Activated T-helper 1 cell treated with Interleukin-2 at 50 U/mL for 16 hours (primary cell): ENCODE measurements around the gene ESF1.
"Not testable (repeated sequence)": the region's sequence is repeated elsewhere in the genome, so short reads cannot be mapped to it uniquely, and the experiment has no call there.

ENCODE experiments used
- DNase-seq: peaks from one replicate; pipeline ENCODE4 v3.0.0-alpha.2; 2020; ENCODE audit warnings: low read depth

Gene ESF1

DNA sequence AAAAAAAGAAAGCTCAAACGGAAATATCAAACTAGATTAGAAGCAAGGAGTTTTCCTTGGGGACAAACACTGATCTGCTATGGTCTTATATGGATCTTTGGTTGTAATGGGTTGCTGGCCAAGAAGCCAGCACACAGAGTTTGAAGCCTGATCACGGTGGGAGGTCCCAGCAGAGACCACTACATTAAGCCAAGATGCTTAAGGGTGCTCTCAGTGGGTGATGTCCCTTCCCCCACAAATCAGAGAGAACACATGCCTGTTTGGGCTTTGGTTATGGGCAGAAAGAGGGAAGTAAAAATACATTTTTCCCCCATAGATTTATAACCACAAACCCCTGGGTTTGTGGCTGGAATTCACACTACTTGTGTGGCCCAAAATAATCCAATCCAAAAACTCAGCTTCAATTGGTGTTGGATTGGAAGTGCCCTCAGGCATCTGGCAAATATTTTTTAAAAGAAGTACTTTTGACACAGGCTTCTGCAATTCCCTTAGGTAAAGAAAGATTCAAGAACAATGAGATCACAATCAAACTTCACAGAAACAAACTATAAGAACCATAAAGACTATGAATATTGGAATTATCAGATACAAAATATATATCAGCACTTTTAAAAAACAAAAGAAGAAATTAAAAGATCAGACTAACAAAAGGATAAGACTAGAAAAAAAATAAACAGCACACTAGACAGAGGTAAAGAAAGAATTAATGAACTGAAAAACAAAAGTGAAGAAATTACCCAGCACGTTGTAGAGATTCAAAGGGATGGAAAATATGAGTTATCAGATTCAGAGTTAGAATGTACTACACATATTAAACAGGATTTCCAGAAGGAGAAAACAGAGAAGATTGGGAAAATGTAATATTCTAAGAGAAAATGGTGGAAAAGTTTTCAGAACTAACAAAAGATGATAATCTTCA, 44.7 kb downstream of the ESF1 start:
- no peak for DNase-seq

DNA sequence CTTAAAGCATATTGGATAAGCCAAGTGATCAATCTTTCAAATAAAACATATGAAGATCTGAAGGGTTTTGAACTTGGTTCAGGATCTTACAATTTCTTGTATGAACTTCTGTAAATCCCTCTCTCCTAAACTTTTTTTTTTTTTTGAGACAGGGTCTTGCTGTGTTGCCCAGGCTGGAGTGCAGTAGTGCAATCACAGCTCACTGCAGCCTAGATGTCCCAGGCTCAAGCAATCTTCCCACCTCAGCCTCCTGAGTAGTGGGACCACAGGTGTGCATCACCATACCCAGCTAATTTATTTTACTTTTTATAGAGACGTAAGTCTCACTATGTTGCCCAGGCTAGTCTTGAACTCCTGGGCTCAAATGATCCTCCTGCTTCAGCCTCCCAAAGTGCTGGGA, 46.5 kb downstream of the ESF1 start:
- not testable (repeated sequence) for DNase-seq

DNA sequence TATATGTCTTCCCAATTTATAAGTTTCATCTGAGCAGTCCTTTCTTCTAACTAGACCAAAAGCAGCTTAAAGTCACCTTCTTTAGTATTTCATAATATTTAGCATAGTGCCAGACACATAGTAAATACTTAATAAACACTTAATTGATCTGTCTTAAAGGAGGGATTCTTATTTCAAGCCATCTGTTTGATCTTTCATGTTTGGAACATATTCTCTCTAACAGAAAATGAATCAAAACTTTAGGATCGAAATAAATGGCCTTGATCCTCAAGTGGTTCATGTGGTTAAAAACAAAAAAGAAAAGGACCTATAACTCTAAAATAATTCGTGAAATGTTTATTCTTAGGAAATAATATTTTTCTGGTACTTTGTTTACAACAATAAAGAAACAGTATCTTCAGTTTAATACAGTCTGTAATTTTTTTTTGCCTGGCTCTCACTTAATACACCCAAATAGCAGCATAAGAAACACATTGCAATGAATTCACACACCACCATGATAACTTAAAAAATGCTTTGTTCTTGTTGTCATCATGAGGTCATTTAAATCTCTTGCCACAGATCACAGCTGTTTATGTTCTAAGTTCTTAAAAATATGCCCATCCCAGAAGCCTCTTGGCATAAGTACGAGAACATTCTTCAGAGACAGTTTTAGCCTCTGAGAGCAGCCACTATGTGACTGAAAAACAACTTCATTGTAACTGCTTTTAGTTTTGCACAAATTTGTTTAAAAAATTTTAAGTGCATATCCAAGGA, 48.1 kb downstream of the ESF1 start:
- no peak for DNase-seq

DNA sequence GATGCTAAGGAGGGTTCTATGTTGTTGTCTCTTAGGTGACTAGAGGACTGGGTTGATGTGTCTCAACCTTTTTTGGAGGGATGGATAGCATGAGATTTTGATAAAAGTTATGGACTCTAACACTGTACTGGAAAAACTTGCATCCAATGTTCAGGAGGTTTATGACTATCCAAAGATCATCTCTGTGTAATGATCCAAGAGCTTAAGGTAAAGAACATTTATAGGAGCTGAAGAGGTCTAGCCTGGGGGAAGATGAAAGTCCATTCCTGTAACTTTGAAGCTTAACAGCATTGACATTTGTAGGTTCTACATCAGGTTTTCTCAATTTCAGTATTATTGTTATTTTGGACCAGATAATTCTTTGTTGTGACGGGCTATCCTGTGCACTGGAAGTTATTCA, 48.9 kb downstream of the ESF1 start:
- no peak for DNase-seq

DNA sequence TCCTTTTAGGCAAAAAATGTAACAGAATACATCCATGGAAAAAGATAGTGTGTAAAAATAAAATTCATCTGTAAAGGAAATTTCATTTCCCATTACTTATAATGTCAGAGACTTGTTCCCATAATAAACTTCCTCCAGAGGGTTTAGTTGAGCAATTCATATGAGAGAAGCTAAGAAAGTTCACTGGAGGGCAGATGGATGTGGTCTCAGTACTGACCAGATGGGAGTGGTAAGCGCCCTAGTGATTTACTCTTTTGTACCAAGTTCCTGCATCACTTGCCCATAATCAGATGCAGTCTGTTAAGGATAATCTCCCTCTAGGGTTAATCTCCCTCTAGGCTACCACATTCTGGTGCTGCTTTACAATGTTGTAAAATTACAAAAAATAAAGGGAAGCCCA, 61.7 kb downstream of the ESF1 start:
- no peak for DNase-seq

DNA sequence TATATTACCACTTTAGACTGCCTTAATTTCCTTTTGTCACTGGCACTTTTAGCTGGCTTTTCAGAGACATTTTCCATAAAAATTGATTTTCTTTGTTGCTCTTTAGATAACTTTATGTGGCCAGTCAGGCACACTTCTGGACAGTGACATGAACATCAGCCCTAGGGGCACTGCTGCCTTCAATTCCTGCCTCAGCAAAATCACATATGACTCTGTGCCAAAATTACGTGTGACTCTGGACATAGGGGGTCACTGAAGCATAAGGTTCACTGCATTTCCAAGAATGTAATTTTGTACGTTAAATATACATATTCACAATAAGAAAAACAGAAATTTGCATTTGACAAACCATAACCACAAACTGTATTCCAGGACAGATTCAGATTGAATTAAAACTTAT, 66.5 kb downstream of the ESF1 start:
- DNase-seq, result no peak

DNA sequence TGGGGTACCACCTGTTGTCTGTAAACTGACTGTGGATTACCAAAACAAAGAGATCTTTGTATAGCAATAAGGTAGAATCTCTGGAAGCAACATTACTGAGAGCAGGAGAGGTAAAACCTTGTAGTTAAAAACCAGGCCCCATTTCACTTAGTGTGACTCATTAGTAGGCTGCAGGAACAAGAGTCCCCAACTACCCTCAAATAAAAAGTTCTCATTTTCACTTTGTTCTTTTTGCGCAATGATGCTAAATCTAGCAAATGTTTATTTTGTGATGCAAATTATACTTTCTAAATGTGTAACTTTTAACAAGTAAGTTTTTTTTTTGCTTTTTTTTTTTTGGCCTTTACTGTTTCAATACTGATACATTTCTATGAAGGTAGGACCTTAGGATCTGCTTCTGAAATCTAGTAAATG, 67.1 kb downstream of the ESF1 start:
- DNase-seq, result no peak

DNA sequence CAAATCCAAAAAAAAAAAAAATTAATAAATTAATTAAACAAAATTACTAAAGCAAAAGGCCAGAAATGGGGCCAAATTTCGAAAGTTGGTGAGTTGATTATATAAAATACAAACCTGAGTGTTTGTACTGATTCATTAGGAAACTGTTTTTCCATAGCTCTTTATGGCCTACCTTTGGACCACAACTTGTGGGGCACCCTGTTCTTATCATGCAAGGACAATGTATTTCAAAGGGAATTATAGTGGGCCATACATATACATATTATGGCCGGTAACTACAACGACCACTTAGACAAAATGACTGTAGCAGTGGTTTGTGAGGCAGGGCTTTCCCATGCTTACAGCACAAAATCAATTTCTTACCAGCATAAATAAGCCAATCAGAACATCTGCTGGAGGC, 69.5 kb downstream of the ESF1 start:
- no peak for DNase-seq

DNA sequence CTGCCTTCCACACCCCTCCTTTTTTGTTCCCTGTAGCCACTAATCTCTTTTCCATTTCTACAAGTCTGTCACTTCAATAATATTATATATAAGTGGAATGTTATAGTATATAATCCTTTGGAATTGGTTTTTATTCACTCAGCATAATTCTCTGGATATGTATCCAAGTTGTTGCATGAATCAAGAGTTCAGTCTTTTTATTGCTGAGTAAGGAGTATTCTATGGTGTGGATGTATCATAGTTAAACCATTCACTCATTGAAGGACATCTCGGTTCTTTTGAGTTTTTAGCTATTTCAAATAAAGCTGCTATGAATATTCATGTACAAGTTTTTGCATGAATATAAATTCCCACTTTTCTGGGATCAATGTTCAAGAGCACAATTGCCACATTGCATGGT, 76.5 kb downstream of the ESF1 start:
- DNase-seq, result no peak

DNA sequence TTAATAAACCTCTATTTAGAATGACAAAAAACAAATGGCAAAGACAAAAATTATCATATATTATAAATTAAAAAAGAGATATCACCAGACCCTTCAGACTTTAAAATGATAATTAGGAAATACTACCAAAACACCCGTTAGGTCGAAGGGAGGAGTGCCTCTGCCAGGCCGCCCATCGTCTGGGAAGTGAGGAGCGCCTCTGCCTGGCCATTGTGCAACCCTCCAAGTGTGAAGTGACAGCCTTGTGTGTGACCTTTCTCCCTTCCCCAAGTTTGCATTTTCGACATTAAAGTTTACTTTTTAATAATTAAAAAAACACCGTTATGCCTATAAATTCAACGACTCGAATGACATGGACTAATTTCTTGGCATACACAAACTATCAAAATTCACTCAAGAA, 81.5 kb downstream of the ESF1 start:
- DNase-seq, result no peak

DNA sequence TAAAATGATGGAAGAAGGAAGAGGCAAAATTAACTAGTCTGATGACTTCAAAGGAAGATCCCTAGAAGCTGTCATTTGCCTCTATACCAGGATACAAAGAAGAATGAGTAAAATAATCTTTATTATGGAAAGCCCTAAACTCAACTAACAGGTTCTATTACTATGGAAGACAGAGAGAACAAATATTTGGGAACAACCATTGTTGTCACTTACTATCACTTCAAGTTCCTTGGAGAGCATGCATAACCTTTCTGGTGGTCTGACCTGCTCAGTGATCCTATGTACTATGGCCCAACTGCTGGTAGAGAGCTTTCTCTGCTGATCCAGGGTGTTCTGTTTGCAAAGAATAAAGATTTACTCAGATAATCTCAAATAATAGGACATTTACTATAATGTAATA, 83.2 kb downstream of the ESF1 start:
- no peak for DNase-seq

DNA sequence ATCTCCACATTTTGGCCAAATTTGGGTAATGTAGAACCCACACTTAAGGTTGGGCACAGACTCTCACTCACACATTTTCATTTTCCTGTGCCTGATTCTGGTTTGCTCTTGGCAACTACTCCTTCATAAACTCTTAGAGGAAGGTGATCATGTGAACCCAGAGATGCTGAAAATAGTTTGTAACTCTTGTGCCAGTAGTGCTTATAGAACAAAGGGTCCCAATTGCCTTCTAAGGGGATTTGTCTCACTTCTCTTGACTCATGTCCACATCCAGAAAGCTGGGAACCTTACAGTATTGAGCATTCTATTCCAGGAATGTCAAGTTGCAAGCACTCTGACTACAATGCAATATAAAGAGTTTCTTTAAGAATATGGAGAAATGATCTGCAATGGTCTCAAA, 84.0 kb downstream of the ESF1 start:
- no peak for DNase-seq

DNA sequence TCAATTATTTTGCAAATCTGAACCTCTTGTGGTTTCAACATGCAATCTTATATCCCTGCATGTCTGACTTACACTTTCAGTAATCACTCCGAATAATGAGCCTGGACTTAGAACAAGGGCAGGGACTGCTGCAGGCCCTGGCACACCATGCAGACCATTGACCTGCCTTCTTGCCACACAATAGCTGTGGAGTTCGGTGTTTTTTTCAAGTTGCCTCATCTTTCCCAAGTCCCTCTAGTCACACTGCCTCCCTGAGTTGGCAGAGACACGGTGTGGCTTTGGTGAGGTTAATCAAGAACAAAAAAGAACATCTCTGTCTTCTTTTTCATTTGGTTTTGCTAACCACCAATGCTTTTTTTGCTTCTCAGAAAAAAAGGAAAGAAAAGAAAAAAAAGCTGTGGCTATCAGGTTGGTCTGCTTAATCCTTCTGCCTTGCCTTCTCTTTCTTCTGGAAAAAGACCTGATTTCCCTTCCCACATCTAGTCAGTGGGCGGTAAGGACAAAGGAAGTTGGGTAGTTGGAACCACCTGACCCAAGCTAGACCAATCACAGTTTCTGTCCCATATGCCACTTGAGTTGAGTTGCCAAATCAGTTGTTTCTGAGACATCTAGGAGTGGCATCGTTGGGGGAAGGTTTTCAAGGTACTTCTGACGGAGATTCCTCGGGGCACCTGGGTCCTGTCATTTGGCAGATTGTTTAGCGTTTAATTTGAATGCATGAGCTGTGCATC, 90.1 kb downstream of the ESF1 start:
- DNase-seq, result no peak

DNA sequence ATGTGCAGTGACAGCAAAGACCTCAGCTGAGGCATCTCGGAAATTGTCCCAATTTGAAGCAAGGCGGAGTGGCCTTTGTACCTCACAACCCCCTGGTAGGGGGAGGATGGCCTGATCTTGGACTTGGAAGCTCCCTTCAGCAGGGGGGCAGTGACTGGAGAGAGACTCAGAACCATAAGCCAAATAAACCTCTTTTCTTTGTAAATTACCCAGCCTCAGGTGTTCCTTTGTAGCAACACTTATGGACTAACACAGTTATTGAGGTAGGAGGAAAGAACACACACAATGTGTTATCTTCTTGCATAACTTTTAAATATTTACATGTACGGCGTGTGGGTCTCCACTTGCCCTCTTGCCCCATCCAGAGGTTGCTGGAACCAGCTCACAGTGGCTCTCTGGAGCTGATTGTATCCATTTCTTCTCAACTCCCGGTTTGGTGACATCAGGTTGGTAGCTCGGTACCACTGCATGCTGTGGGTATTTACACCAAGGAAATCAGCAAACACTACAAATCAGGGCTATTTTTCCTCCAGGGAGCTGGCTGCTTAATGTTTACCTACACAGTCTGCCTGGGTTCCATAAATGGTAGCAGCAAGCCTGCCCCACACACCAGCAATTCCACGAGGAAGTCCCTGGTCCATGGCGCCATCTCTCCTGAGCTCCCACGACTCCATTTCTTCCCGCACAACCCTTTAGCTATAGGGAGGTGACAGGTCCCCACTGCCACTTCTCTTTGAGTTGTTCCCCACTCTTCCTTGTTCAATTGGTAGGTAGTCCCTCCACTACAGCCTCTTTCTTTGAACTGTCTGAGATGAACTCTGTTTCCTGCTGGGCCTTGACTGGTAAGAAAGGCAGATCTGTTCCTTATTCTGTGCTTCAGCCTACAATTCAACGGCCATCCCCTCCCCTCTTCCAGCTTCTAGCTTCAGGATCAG, 91.7 kb downstream of the ESF1 start:
- DNase-seq, result no peak

DNA sequence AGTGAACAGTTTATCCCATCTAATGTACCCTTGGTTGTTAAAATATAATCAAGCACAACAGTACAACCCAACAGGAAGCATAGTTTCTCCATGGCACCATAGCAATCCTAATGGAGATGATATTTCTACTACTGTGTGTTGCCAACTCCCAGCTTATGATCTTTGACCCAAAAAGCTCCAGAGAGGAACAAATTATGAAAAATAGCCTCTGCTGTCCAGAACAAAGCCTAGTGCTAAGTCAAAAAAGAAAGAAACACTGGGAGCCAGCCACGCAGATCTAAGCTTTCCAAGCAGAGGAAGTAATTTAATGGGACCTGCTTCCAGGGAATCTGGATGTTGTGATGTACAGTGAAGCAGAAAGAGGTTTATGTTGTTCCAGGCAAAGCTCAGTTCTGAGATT, 93.8 kb downstream of the ESF1 start:
- no peak for DNase-seq

DNA sequence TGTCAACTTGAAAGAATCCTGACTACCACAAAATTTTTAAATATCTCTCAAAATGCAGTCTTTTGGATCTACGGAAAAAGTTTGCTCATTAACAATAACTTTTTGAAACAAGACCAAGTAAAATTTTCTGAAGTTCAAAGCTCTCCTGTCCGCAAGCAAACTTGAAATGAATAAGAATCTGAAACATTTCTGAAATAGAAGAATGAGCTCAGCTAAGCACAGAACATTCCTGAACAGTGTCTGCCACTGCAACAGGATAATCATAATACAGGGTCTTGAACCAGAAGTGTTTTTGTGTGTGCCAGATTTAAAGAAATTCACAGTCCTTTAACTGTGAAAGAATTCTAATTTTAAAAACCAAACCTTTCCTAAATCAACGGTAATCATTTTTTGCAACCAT, 96.9 kb downstream of the ESF1 start:
- no peak for DNase-seq

DNA sequence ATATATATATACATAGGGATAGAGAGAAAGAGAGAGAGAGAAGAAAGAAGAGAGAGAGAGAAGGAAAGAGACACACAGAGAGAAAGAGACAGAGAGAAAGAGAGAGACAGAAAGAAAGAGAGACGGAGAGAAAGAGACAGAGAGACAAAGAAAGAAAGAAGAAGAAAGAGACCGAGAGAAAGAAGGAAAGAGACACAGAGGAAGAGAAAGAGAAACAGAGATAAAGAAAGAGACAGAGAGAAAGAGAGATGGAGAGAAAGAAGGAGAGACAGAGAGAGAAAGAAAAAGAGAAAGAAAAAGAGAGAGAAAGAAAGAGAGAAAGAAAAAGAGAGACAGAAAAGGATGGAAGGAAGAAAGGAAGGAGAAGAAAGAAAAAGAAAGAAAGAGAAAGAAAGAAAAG, 99.1 kb downstream of the ESF1 start:
- no peak for DNase-seq

DNA sequence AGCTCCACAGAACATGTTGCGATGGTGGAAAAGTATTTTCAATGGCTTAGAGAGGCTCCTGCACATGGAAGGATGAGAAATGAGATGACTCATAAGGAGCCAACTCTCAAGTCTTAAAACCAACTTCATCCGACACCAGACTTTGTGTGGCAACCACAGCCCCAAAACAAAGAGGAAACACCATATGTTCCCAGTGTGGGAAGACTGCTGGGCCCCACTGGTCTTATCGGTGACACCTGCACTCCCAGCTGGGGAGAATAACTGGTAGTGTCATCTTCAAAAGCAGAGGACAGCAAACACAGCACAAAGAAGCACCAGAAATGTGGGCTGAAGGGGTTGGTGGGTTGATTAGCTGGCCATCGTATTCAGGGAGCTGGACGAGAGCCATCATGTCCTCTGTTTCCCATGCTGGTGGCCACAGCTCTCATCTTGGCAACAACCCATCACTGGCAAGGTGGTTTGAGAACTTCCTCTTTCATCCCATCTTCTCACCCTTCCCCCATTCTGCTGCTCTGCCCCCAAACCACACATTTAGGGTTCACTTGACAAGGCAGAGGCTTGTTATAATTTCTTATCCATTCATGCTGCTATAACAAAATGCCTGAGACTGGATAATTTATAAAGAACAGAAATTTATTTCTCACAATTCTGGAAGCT, 100.0 kb downstream of the ESF1 start:
- DNase-seq, result no peak

DNA sequence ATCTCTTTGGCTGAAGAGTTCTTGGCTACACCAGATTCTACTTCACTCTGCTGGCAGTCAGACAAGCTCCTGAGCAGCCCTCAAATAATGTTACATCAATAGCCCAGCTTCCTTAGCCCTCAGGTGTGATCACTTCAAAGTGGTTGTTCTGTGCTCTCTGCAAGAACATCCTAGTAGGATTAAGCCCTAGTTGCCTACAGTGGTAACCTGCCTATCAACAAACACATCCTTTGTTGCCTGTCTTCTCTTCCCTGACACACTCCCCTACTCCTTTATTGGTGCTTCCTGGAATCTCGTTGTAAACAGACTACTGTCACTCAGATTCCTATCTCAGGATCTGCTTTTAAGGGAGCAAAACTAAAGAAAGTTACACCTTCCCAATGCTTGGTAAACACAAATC, 100.9 kb downstream of the ESF1 start:
- DNase-seq, result no peak

DNA sequence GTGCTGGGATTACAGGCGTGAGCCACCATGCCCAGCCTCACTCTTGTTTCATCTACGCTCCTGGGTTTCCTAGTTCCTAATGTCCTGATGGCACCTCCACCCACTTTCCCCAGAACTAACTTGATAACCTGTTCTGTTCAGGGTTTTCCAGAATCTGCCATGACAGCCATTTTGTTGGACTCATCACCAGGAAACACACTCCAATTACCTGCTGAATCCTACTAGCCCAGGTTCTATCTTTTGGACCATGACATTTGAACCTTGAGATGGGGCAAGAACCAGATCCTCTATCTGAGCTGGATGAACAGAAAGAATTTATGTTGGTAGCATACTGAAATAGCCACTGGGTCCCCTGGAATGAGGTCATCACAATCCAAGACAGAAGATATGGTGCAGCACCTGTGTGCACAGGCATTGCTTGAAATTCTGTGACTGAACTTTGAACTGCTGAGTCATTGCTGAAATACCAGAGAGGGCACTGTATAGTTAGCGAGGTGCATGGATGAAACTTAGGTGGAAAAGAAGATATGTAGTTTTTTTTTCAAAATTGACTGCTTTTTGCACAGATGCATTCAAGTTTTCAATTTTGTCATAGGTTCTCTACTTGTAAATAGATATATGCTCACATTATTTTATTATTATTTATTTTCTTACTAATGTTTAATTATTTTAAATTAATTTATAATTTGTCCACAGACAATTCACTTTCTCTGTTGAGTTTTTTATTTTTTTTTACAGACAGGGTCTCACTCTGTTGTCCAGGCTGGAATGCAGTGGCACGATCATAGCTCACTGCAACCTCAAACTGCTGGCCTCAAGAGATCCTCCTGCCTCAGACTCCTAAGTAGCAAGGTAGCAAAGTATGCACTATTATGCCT, 103.2 kb downstream of the ESF1 start:
- DNase-seq, result no peak
